Trophoblast cell (in vitro differentiated cells and primary cell): Measurements from ENCODE around the gene EYA2.

ENCODE experiments used
- DNase-seq, 2 donors: peaks; one replicate each; pipeline ENCODE4 v3.0.0-alpha.2; 2016
- H2AFZ ChIP-seq: 2 replicates; pipeline ENCODE4 v1.6.1; 2013; ENCODE audit warnings: low read length, moderate library complexity, mild to moderate bottlenecking; ENCODE audit not compliant: insufficient read depth, poor library complexity
- H2AK5ac ChIP-seq: 2 replicates; pipeline ENCODE4 v1.6.1; 2013; ENCODE audit warnings: mild to moderate bottlenecking, low read length
- H2BK120ac ChIP-seq: 2 replicates; pipeline ENCODE4 v1.6.1; 2013; ENCODE audit warnings: low read length, mild to moderate bottlenecking, moderate library complexity; ENCODE audit not compliant: insufficient read depth, poor library complexity
- H2BK12ac ChIP-seq: 2 replicates; pipeline ENCODE4 v1.6.1; 2013; ENCODE audit warnings: mild to moderate bottlenecking, low read length, moderate library complexity
- H2BK5ac ChIP-seq: 2 replicates; pipeline ENCODE4 v1.6.1; 2013; ENCODE audit warnings: low read length, low read depth, moderate library complexity, mild to moderate bottlenecking; ENCODE audit not compliant: poor library complexity
- H3K14ac ChIP-seq: 2 replicates; pipeline ENCODE4 v1.6.1; 2013; ENCODE audit warnings: mild to moderate bottlenecking, low read length
- H3K18ac ChIP-seq: 2 replicates; pipeline ENCODE4 v1.6.1; 2013; ENCODE audit warnings: mild to moderate bottlenecking, low read length
- H3K23ac ChIP-seq: 2 replicates; pipeline ENCODE4 v1.6.1; 2013; ENCODE audit warnings: low read length
- H3K27ac ChIP-seq: 2 replicates; pipeline ENCODE4 v1.5.1; 2013; ENCODE audit warnings: low read depth, mild to moderate bottlenecking, inconsistent platforms, low read length, moderate library complexity
- H3K27me3 ChIP-seq: 2 replicates; pipeline ENCODE4 v1.6.1; 2013; ENCODE audit warnings: inconsistent platforms, mild to moderate bottlenecking, low read length, moderate library complexity; ENCODE audit not compliant: insufficient read depth
- H3K36me3 ChIP-seq, 2 experiments: 1 replicate in 1 of 2; 2 replicates in 1 of 2; pipeline ENCODE4 v1.6.1; 2013; ENCODE audit warnings: low read length in 2 of 2, mild to moderate bottlenecking in 2 of 2, moderate library complexity in 1 of 2; ENCODE audit not compliant: insufficient read depth in 2 of 2, control insufficient read depth in 1 of 2
- H3K4ac ChIP-seq: 2 replicates; pipeline ENCODE4 v1.6.1; 2013; ENCODE audit warnings: low read depth, mild to moderate bottlenecking, low read length, moderate library complexity
- H3K4me1 ChIP-seq, 2 experiments: 1 replicate in 1 of 2; 2 replicates in 1 of 2; pipeline ENCODE4 v1.6.1; 2013; ENCODE audit warnings: low read length in 2 of 2, mild to moderate bottlenecking in 2 of 2, moderate library complexity in 1 of 2; ENCODE audit not compliant: insufficient read depth in 2 of 2, control insufficient read depth in 1 of 2
- H3K4me2 ChIP-seq: 2 replicates; pipeline ENCODE4 v1.6.1; 2013; ENCODE audit warnings: inconsistent platforms, mild to moderate bottlenecking, low read length, moderate library complexity
- H3K4me3 ChIP-seq: 2 replicates; pipeline ENCODE4 v1.5.1; 2013; ENCODE audit warnings: mild to moderate bottlenecking, low read depth, low read length, inconsistent platforms
- H3K79me1 ChIP-seq: one replicate; pipeline ENCODE4 v1.6.1; 2013; ENCODE audit warnings: low read length
- H3K79me2 ChIP-seq: 2 replicates; pipeline ENCODE4 v1.6.1; 2013; ENCODE audit warnings: low read length, mild to moderate bottlenecking; ENCODE audit not compliant: control insufficient read depth, insufficient read depth, poor library complexity
- H3K9ac ChIP-seq: 2 replicates; pipeline ENCODE4 v1.6.1; 2013; ENCODE audit warnings: mild to moderate bottlenecking, low read length
- H3K9me3 ChIP-seq: 2 replicates; pipeline ENCODE4 v1.6.1; 2013; ENCODE audit warnings: low read depth, mild to moderate bottlenecking, control low read depth, inconsistent platforms, low read length; ENCODE audit not compliant: insufficient read depth
- H4K12ac ChIP-seq: 2 replicates; pipeline ENCODE4 v1.6.1; 2013; ENCODE audit warnings: low read depth, mild to moderate bottlenecking, low read length, moderate library complexity
- H4K8ac ChIP-seq: 2 replicates; pipeline ENCODE4 v1.6.1; 2013; ENCODE audit warnings: low read depth, mild to moderate bottlenecking, low read length, moderate library complexity
- H4K91ac ChIP-seq: one replicate; pipeline ENCODE4 v1.6.1; 2013; ENCODE audit warnings: low read depth, mild to moderate bottlenecking, low read length, moderate library complexity
- WGBS: extraction: QIAGEN DNeasy Blood & Tissue Kit; methylation state at CpG from one replicate; pipeline ENCODE4 v1.1.7; 2013; ENCODE audit warnings: missing lambda C conversion rate; ENCODE audit not compliant: insufficient read length, insufficient coverage; ENCODE audit errors: extremely low coverage; 5-methylcytosine and 5-hydroxymethylcytosine counted together

Gene EYA2

DNA sequence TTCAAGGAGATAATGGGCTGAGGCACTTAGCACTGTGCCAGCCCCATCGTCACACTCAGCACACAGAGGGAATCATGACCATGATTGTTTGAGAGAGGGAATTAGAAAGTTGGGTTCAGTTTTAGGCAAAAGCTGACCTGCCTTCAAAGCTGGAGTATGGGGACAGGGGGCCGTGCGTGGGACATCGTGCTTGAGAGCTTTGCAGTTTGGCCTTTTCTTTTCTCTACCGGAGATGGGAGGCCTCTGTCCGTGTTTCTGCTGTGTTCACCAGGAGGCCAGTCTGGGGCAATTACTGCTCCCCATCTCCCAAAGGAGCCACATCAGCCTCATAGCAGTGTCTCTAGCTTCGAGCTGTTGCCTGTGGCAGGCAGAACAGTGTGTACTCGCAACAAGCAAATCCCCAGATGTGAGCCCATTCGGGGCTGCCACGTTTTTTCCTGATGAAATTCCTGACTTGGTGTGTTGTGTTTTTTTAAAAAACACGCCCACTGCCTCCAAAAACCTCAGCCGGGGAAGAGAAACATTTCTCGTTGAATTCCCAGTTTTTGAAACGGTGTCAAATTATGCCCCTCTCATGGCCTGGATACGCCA, 20.2 kb downstream of the EYA2 start:
- H3K9me3 ChIP-seq = no peaks in the 10 kb centered on the region
- H4K8ac ChIP-seq = no peak overlapping the region
- no peak overlapping the region for H3K4ac ChIP-seq
- H4K12ac ChIP-seq = no peak overlapping the region
- no peaks in the 10 kb centered on the region for H3K4me1 ChIP-seq
- H3K27ac ChIP-seq = no peak overlapping the region
- no peak overlapping the region for H4K91ac ChIP-seq
- no peak overlapping the region for H2AFZ ChIP-seq
- no peak overlapping the region for H3K14ac ChIP-seq
- H3K79me1 ChIP-seq = no peaks in the 10 kb centered on the region
- H2AK5ac ChIP-seq = no peak overlapping the region
- no peak overlapping the region for H3K18ac ChIP-seq
- H3K36me3 ChIP-seq = peaks cover 0 to 3% of the 10 kb centered on the region in 2 experiments
- DNase-seq = no peak
- no peak overlapping the region for H3K4me3 ChIP-seq
- H2BK5ac ChIP-seq = no peak overlapping the region
- no peak overlapping the region for H3K4me2 ChIP-seq
- no peaks in the 10 kb centered on the region for H3K79me2 ChIP-seq
- no peak overlapping the region for H2BK12ac ChIP-seq
- H2BK120ac ChIP-seq = no peak overlapping the region
- no peak overlapping the region for H3K23ac ChIP-seq
- WGBS = no CpG with 5 or more reads among the region's 15 CpGs
- H3K9ac ChIP-seq = no peak overlapping the region
- H3K27me3 ChIP-seq = no peaks in the 10 kb centered on the region

DNA sequence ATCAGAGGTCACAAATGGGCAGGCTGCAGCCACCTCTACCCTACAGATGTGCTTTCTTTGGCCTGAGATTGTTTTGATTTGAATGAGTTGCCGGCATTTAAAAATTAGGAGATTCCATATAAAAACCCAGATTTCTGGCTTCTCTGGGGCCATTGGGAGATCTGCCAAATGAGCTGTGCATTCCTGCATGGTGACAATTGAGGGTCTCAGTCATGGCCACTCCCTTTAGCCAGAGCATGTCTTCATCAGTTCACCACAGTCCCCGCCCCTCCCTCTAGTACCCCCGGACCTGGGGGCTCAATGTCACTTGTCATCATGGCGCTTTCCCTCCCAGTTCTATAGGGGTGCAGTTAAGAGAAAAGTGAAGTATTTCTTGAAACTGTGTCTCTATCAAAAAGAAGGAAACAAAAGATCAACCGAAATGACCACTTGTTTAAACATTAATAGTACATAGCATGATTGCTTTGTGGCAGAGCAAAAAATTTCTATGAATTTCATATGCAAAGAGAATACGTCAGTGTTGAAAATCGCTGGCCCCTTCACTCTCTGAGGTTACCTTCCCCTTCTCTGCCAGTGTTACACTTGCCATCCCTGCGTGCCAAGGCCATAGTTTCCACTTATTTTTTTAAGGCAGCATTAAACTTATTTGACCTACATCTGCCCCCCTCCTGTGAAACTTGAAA, 21.1 kb downstream of the EYA2 start:
- H3K27me3 ChIP-seq = no peaks in the 10 kb centered on the region
- no peak overlapping the region for H3K27ac ChIP-seq
- H3K4me3 ChIP-seq = no peak overlapping the region
- no peak overlapping the region for H3K4ac ChIP-seq
- H2AFZ ChIP-seq = no peak overlapping the region
- H2AK5ac ChIP-seq = no peak overlapping the region
- DNase-seq = no peak
- no peak overlapping the region for H3K14ac ChIP-seq
- H3K9ac ChIP-seq = no peak overlapping the region
- H3K18ac ChIP-seq = no peak overlapping the region
- H3K4me2 ChIP-seq = no peak overlapping the region
- WGBS = no CpG with 5 or more reads among the region's 8 CpGs
- H3K23ac ChIP-seq = no peak overlapping the region
- no peak overlapping the region for H4K8ac ChIP-seq
- no peak overlapping the region for H2BK120ac ChIP-seq
- no peaks in the 10 kb centered on the region for H3K9me3 ChIP-seq
- H4K12ac ChIP-seq = no peak overlapping the region
- H3K79me2 ChIP-seq = no peaks in the 10 kb centered on the region
- H2BK12ac ChIP-seq = no peak overlapping the region
- H3K4me1 ChIP-seq = peaks cover 0 to 2% of the 10 kb centered on the region in 2 experiments
- H3K79me1 ChIP-seq = no peaks in the 10 kb centered on the region
- H3K36me3 ChIP-seq = peaks cover 0 to 3% of the 10 kb centered on the region in 2 experiments
- no peak overlapping the region for H4K91ac ChIP-seq
- H2BK5ac ChIP-seq = no peak overlapping the region

DNA sequence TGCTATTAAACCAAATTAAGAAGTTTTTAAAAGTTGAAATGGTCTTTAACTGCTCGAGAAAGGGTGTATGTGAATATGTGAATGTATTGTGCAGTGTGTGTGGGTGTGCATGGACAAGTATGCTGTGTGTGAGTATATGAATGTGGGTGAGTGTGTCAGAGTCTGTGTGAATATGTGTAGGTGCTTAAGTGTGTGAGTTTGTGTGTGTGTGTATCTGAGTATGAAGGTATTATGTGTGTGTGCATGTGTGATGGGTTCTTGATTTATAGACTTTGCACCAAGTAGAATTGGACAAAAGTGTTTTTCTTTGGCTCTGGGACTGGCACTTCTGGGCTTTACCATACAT, 21.6 kb downstream of the EYA2 start:
- Histone ChIP-seq H3K9ac (no peak overlapping the region), H2BK12ac (no peak overlapping the region), H3K14ac (no peak overlapping the region)

DNA sequence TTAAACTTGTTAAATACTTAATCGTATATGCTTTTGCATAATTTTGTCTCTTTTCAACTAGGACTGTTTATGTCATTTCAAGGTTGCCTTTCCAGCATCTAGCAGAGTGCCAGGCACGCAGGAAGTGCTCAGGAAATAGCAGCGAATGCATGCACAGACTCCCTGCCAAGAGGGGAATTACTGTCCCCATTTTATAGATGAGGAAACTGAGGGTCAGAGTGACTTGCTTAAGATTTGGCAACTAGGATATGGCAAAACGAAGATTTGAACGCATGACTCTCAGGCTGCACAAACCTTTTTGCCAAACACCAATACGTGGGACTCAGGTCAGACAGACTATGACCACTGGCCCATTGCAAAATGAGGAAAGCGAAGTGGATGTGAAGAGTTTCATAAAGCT, 22.5 kb downstream of the EYA2 start:
- Histone ChIP-seq H3K27me3 (no peaks in the 10 kb centered on the region), H3K9ac (no peak overlapping the region), H2BK120ac (no peak overlapping the region), H2AK5ac (no peak overlapping the region), H4K91ac (no peak overlapping the region), H3K18ac (no peak overlapping the region), H3K36me3 (peaks cover 0 to 3% of the 10 kb centered on the region in 2 experiments), H4K8ac (no peak overlapping the region), H2BK12ac (no peak overlapping the region), H4K12ac (no peak overlapping the region), H3K9me3 (no peaks in the 10 kb centered on the region), H2AFZ (no peak overlapping the region), H3K4ac (no peak overlapping the region), H3K23ac (no peak overlapping the region), H3K79me1 (no peaks in the 10 kb centered on the region), H3K4me2 (no peak overlapping the region), H3K27ac (no peak overlapping the region), H3K14ac (no peak overlapping the region), H3K4me1 (peaks cover 0 to 2% of the 10 kb centered on the region in 2 experiments), H2BK5ac (no peak overlapping the region), H3K79me2 (no peaks in the 10 kb centered on the region), H3K4me3 (no peak overlapping the region)
- WGBS = no CpG with 5 or more reads among the region's 7 CpGs
- DNase-seq = no peak

More for the DNA sequence above, 21.6 kb downstream of the EYA2 start:
- H4K12ac ChIP-seq = no peak overlapping the region
- DNase-seq = no peak
- H3K4ac ChIP-seq = no peak overlapping the region
- no peak overlapping the region for H3K23ac ChIP-seq
- H2AK5ac ChIP-seq = no peak overlapping the region
- no peaks in the 10 kb centered on the region for H3K27me3 ChIP-seq
- no peak overlapping the region for H2AFZ ChIP-seq
- peaks cover 0 to 3% of the 10 kb centered on the region in 2 experiments for H3K36me3 ChIP-seq
- H2BK120ac ChIP-seq = no peak overlapping the region
- no peak overlapping the region for H3K27ac ChIP-seq
- peaks cover 0 to 2% of the 10 kb centered on the region in 2 experiments for H3K4me1 ChIP-seq
- no peaks in the 10 kb centered on the region for H3K79me1 ChIP-seq
- no peak overlapping the region for H4K91ac ChIP-seq
- H3K18ac ChIP-seq = no peak overlapping the region
- 100% methylated on average over 1 of the region's 1 CpG for WGBS
- H3K79me2 ChIP-seq = no peaks in the 10 kb centered on the region
- no peak overlapping the region for H4K8ac ChIP-seq
- H3K9me3 ChIP-seq = no peaks in the 10 kb centered on the region
- no peak overlapping the region for H2BK5ac ChIP-seq
- H3K4me2 ChIP-seq = no peak overlapping the region
- H3K4me3 ChIP-seq = no peak overlapping the region
